PC-9 (cell line): Measurements from ENCODE around the gene EIF4ENIF1.

Source experiments
- EZH2 ChIP-seq: fragments of 200-600 bp; sonication (generic); IDR thresholded peaks from 2 replicates; pipeline ENCODE4 v1.8.0; 2017; ENCODE audit warnings: antibody characterized with exemption, low read depth
- TF ChIP-seq, protein P1 (sequence below): fragments of 200-600 bp; sonication (generic); conservative IDR thresholded peaks from 2 replicates; pipeline ENCODE4 v1.6.1; 2017; ENCODE audit warnings: mixed run types, antibody characterized with exemption, mild to moderate bottlenecking, moderate library complexity

DNA sequence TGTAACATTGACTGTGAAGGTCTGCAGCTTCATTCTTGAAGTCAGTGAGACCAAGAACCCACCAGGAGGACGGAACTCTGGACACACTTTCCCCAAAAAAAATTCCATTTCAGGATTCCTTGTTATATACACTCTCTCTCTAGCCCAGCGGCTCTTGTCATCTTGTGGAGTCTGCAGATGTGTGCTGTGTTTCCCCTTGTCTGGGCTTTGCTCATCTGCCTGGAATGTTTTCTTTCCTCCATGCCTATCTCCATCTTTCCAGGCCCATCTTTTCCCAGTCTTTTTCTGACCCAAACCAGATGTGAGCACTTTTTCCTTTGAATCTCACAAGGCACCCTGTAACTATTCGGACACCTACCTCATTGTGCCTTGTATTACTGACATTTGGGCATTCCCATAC lies 95.3 kb downstream of the EIF4ENIF1 start:
- TF ChIP-seq, protein P1, sequence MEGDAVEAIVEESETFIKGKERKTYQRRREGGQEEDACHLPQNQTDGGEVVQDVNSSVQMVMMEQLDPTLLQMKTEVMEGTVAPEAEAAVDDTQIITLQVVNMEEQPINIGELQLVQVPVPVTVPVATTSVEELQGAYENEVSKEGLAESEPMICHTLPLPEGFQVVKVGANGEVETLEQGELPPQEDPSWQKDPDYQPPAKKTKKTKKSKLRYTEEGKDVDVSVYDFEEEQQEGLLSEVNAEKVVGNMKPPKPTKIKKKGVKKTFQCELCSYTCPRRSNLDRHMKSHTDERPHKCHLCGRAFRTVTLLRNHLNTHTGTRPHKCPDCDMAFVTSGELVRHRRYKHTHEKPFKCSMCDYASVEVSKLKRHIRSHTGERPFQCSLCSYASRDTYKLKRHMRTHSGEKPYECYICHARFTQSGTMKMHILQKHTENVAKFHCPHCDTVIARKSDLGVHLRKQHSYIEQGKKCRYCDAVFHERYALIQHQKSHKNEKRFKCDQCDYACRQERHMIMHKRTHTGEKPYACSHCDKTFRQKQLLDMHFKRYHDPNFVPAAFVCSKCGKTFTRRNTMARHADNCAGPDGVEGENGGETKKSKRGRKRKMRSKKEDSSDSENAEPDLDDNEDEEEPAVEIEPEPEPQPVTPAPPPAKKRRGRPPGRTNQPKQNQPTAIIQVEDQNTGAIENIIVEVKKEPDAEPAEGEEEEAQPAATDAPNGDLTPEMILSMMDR, result no peak
- TF ChIP-seq EZH2, result no peak
